GM18507 (cell line): ENCODE measurements around the gene APBB2.
A peak's percentile ranks its signal among the peaks of the same experiment; 100 is the strongest.

ENCODE experiments used
- DNase-seq: peaks from one replicate; pipeline ENCODE4 v3.0.0; 2011; ENCODE audit warnings: low read depth; ENCODE audit not compliant: insufficient read length; ENCODE audit errors: extremely low spot score
- FAIRE-seq: peaks from 2 replicates; lab custom pipeline; 2011; peaks lifted over from hg19 to GRCh38; lab: Jason Lieb, UNC

Gene APBB2

DNA sequence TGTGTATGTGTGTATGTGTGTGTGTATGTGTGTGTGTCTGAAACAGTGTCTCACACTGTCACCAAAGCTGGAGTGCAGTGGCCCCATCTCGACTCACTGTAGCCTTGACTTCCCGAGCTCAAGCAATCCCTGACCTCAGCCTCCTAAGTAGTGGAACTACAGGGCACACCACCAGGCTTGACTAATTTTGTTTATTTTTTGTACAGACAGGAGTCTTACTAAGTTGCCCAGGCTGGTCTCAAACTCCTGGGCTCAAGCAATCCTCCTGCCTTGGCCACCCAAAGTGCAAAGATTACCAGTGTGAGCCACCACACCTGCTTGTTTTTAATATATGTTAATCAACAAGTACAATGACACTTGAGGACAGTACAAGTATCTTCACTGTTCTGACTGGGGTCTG, 92.4 kb downstream of the APBB2 start:
- DNase-seq (no peak), FAIRE-seq (no peak)

- DNase-seq = no peak
- no peak for FAIRE-seq
Observed at GRCh38 chr4:41120297-41121217, 93.8 kb downstream of the APBB2 start.

GRCh38 chr4:41119867-41120295, 94.5 kb downstream of the APBB2 start:
- DNase-seq (no peak), FAIRE-seq (no peak)

DNA sequence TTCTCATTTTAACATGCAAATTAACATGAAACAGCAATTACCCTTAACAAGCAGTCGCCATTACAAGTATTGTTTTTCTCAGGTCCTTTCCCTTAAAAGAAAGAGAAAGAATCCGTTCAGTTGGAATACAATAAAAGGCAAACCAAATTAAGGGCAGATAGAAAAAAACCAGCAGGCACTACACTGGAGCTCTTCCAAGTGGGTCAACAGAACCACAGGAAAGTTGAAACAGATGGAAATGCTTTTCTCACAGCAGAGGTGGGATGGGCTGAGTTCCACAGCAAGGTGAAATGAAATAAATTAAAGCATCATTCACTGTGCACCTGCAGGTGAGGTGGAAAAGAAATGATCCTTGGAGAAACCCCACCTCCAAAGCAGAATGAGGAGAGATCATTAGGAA, 102.6 kb downstream of the APBB2 start:
- FAIRE-seq (no peak), DNase-seq (no peak)

- FAIRE-seq (no peak), DNase-seq (no peak)
Observed at GRCh38 chr4:41110050-41110449, 104.3 kb downstream of the APBB2 start.

DNA sequence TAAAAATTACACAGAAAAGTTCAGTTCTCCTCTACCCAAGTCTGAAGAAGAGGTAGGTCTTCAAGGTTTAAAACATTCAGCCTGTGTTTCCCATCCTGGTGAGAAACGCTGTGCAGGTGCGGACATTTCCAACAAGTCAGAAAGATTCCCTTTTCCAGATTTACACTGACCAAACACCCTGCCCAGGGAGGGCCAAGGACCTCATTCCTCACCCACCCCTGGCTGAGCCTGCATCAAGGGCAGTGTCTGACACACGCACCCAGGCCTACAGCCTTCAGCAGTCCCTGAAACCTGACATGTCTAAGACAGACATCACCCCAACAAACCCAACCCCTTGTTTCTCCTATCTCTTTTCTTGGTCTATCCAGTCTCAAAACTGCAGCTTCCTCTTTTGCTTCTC, 105.9 kb downstream of the APBB2 start:
- no peak for FAIRE-seq

GRCh38 chr4:41106694-41107419, 107.5 kb downstream of the APBB2 start:
- no peak for DNase-seq
- FAIRE-seq = no peak

More for the DNA sequence above, 105.9 kb downstream of the APBB2 start:
- no peak for DNase-seq

- DNase-seq (no peak), FAIRE-seq (no peak)
Observed at GRCh38 chr4:41106081-41106480, 108.3 kb downstream of the APBB2 start.

- DNase-seq (no peak), FAIRE-seq (no peak)
Observed at GRCh38 chr4:41104155-41104554, 110.2 kb downstream of the APBB2 start.

DNA sequence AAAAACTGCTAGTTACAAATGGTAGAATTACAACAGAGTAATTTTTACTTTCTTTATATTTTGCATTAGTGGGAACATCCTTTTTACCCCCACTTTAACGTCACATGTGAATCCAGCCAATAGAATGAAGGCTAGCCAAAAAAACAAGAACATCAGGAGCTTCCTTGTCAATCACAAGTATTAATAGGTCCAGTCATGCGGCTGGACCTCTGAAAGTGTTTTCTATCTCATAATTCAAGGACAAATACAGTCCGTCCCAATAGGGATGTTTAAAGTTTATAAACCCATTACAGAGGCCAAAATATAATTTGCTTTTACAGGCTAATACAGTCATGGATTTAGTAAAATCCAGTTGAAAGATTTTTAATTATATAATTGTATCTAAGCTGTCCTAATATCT, 110.7 kb downstream of the APBB2 start:
- no peak for FAIRE-seq
- no peak for DNase-seq

- peak; percentile 64 for FAIRE-seq
Observed at GRCh38 chr4:41102414-41103092, 111.8 kb downstream of the APBB2 start.

DNA sequence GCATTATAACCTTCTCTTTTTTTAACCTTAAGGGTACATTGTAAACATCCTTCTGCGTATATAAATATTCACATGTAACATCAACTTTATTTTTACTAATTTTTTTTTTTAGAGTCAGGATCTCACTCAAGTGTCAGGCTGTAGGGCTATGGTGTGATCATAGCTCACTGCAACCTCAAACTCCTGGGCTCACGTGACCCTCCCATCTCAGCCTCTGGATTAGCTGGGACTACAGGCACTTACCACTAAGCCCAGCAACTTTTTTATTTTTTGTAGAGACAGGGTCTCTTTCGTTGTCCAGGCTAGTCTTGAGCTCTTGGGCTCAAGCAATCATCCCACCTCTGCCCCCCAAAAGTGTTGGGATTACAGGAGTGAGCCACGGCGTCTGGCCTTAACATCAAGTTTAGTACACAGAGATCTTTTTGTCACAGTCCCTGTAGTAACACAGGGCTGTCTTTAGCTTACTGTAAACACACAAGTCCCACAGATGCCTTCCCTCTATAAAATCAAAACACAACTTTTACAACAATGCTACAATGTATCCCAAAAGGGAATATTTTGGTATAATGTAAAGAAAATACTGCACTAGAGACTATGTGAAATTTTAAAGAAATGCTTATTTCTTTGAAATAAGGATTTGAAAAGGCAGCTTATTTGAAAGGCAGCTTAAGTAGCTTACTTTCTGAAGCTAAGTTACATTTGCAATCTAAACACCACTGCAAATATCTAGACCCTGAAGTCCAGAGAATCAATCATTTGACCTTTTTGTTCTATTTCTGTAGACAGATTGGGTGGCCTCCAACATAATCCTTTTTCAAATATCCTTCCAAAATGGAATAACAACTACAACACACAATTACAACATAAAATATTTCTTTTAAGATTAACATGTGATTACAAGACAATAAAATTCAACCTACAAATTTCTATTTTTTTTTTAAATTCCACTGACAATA, 116.0 kb downstream of the APBB2 start:
- no peak for FAIRE-seq

More at GRCh38 chr4:41102414-41103092, 111.8 kb downstream of the APBB2 start:
- no peak for DNase-seq

DNA sequence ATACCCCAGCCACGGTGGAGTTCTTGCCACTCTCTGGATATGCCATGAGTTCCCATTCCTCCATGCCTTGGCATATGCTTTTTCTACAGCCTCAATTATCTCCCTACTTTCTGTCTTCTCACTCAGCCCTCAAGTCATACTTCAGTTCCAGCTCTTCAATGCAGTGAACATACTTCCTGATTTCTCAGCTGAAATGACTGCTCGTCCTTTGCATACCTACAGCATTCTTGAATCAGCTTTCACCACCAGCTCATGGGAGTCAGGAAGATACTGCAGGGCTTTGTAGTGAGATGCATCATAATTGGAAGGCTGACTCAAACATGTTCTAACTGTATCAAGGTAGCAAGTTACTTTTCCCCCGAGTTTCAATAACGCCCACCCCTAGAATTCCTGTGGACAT, 118.4 kb downstream of the APBB2 start:
- no peak for DNase-seq
- peak; percentile 42 for FAIRE-seq

More for the DNA sequence above, 116.0 kb downstream of the APBB2 start:
- DNase-seq = no peak

DNA sequence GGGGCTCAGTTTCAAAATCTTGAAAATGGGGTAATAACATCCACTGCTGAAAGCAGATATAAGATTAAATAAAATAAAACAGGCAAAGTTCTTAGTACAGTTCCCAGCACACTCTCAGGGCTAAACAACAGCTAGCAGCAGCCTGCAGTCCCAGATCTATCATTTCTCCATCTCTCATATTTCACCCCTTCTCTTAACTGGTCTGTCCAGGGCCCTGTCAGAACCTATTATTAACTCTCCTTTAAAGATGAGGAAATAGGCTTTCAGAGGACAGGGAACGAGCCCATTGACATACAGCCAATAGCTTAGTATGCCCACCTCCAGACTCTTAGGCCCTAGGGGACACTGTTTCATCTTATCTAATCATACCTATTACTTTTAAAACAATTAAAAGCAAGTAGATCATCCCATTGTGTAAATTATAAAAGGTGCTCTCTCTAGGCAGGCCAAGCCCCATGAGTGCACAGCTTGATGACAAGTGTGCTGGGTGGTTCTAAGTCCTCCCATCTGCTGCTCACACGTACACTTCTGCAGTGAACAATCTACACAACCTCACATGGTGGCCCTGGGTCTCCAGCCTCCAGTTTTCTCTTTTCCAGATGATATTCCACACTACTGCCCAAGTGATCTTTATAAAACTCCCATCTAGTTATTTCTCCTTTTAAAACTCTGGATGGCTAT, 119.0 kb downstream of the APBB2 start:
- FAIRE-seq (no peak), DNase-seq (no peak)

DNA sequence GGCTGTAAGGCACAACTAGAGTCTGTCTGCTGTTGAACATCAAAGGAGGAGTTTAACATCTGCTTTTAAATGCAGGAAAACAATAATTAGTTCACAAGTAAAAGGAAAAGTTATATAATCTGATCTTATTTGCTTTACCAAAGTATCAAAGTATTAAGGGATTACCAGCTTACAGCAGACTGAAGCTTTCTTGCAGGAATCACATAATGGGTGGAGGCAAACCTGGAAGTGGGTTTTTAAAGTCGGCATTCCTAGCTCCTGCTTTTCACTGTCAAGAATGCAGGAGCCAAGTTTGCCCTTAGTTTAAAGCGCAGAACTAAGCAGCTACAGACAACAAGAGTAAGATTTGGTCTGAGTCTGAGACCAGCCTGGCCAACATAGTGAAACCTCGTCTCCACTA, 122.2 kb downstream of the APBB2 start:
- DNase-seq (no peak), FAIRE-seq (no peak)

DNA sequence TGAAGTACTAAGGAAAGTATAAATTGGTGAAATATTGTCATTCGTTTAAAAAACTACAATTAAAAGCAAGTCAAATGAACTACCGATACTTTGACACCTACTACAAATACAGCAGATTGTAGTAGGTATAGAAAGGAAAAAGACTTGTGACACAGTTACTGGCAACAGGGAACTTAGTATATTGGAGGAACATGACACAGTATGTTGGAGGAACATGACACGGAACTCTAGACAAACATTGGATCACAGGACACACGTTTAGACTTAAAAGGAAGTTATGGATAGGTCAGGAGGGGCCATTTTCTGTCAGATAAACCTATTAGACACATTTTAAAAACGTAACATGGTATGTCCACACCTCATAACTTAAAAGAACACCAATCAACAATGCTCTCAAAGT, 132.5 kb downstream of the APBB2 start:
- FAIRE-seq (no peak), DNase-seq (no peak)

GRCh38 chr4:41080976-41081375, 133.4 kb downstream of the APBB2 start:
- FAIRE-seq (no peak), DNase-seq (no peak)

DNA sequence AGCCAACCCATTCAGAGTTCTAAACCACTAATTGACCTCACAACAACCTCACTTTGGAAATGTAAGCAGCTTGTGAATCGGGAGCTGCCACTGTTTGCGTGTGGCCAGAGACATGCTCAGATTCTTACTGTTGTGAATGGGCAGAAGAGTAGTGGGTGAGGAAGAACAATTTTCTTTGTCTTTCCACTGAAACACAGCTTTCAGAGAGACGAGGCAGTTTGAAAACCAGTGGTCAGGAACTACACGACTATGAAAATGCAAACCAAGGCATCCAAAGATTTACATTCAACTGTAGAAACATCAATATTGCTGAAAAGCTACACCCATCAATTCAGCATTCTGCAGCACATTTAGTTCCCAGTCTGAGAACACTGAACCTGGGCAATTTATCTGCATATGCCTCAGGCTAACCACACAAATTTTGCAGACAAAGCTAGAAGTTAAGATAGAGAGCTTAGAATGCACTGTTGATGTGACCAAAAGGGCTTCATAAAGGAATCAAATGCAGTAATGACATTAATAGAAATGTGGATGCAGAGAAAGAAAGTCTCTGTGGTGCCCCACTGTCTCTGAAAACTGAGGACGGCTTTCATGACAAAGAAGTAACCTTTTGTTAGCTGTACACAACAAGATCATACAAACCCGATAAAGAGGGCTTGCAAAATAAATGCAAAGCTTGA, 134.3 kb downstream of the APBB2 start:
- FAIRE-seq (no peak), DNase-seq (no peak)
